HG02884 (cell line): ENCODE measurements around the gene NEU4.
"Not testable (repeated sequence)": the region's sequence is repeated elsewhere in the genome, so short reads cannot be mapped to it uniquely, and the experiment has no call there.

Source experiments
- ATAC-seq: cut with Tn5 transposase; IDR thresholded peaks from one replicate; pipeline ENCODE4 v1.9.1; 2021; ENCODE audit warnings: mild to moderate bottlenecking, moderate library complexity; ENCODE audit not compliant: unreplicated experiment

Gene NEU4, protein sequence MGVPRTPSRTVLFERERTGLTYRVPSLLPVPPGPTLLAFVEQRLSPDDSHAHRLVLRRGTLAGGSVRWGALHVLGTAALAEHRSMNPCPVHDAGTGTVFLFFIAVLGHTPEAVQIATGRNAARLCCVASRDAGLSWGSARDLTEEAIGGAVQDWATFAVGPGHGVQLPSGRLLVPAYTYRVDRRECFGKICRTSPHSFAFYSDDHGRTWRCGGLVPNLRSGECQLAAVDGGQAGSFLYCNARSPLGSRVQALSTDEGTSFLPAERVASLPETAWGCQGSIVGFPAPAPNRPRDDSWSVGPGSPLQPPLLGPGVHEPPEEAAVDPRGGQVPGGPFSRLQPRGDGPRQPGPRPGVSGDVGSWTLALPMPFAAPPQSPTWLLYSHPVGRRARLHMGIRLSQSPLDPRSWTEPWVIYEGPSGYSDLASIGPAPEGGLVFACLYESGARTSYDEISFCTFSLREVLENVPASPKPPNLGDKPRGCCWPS

DNA sequence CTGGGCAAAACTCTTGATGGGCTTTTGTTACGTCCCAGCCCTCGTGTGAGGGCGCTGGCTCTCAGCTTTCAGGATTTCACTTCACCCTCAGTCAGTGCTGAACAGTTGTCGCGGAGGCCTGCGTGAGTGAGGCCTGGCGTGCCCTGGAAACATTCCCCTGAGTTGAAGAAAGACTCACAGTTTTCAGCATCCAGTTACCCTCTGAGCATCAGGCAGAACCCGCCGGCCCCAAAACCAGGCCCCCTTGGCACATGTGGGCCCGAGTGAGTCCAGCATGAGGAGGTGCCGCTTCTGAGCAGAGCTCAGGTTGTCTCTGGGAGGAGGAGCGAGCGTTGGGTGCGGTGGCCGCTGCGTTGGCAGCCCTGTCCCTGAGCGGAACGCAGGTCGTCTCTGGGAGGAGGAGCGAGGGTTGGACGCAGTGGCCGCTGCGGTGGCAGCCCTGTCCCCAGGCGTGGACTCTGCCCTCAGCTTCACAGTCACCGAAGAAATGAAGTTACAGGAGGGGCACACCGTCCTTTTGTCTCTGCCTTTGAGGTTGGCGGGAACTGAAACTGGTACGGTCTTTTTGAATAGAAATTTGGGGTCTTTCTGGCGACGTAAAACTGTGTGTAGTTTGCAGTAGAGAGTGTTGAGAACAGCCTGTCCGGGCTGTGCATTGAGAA, at the start of gene NEU4:
NEU4 (plus strand) TSS at position 473 of the 662 bp plus-strand sequence. CDS start 5,292 bp downstream, outside the sequence.
- no peak for ATAC-seq

DNA sequence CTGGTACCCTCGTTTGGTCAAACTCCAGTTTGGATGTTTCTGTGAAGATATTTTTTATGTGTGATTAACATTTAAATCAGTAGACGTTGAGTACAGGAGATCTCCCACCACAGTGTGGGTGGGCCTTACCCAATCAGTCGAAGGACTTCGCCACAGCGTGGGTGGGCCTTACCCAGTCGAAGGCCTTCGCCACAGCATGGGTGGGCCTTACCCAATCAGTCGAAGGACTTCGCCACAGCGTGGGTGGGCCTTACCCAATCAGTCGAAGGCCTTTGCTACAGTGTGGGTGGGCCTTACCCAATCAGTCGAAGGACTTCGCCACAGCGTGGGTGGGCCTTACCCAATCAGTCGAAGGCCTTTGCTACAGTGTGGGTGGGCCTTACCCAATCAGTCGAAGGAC, 49.1 kb upstream of the NEU4 start:
- not testable (repeated sequence) for ATAC-seq

DNA sequence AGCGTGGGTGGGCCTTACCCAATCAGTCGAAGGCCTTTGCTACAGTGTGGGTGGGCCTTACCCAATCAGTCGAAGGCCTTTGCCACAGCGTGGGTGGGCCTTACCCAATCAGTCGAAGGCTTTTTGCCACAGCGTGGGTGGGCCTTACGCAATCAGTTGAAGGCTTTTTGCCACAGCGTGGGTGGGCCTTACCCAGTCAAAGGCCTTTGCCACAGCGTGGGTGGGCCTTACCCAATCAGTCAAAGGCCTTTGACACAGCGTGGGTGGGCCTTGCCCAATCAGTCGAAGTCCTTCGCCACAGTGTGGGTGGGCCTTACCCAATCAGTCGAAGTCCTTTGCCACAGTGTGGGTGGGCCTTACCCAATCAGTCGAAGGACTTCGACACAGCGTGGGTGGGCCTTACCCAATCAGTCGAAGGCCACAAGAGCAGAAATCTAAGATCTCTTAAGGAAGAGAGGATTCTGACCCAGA, 48.7 kb upstream of the NEU4 start:
- no peak for ATAC-seq

DNA sequence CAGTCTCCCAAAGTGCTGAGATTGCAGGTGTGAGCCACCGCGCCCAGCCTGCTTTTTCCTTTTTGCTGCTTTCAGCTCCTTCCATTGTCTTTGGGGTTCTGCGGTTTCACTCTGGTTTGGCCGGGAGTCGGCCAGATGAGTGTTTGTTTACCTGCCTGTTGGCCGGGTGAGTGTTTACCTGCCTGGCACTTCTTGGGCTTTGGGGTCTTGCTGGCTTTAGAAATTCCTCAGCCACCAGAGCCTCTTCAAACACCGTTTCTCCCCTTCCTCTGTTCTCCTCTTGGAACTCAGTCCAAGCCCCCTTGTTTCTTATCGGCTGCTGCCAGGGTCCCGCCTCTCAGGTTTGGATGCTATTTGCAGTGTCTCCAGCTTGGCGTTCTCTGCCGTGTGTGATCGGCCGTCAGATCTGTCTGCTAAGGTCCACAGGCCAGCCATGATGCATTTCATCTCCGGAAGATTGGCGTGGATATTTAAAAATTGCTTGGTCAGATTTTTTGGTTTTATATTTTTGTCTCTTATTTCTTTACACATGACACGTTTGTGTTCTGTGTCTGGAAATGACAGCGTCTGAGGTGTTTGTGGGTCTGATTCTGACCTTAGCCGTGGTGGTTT, 46.6 kb upstream of the NEU4 start:
- ATAC-seq = no peak

DNA sequence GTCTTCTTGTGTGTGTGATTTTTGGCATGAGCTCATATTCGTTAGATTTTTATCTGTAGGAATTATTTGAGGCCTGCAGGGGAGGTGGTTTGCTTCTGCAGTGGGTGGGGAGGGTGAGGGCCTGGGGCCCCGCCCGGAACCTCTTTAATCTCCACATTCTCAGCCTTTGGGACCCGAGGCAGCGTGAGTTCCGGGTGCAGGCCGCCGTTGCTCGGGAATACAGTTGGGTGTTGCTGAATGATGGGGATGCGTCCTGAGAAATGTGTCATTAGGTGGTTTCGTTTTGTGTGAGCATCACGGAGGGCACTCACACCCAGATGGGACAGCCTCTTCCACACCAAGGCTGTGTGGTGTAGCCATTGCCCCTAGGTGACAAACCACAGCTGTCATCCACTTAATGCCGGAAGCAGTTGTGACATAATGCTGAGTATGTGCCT, 46.0 kb upstream of the NEU4 start:
- no peak for ATAC-seq

DNA sequence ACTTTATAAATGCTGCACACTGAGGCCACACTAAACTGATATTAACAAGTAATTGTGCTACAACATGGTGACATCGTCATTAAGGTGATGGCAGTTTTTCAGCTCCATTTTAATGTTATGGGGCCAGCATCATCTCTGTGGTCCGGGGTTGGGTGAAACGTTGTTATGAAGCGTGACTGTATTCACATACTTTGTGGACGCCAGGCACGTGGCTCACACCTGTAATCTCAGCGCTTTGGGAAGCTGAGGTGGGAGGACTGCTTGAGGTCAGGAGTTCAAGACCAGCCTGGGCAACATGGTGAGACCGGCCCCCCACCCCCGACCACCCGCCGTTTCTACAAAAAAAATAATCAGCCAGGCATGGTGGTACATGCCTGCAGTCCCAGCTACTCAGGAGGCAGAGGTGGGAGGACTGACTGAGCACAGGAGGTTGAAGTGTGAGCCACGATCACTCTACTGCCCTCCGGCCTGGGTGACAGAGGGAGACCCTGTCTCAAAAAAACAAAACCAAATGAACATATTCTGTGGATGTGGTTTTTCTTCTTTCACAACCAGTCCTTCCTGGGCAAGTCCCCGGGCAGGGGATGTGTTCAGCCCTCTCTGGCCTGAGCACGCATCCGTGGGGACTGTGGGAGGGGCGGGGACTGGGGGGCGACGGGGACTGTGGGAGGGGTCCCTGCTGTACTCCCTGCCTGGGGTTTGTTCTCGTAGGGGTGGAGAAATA, 45.3 kb upstream of the NEU4 start:
- ATAC-seq = no peak

DNA sequence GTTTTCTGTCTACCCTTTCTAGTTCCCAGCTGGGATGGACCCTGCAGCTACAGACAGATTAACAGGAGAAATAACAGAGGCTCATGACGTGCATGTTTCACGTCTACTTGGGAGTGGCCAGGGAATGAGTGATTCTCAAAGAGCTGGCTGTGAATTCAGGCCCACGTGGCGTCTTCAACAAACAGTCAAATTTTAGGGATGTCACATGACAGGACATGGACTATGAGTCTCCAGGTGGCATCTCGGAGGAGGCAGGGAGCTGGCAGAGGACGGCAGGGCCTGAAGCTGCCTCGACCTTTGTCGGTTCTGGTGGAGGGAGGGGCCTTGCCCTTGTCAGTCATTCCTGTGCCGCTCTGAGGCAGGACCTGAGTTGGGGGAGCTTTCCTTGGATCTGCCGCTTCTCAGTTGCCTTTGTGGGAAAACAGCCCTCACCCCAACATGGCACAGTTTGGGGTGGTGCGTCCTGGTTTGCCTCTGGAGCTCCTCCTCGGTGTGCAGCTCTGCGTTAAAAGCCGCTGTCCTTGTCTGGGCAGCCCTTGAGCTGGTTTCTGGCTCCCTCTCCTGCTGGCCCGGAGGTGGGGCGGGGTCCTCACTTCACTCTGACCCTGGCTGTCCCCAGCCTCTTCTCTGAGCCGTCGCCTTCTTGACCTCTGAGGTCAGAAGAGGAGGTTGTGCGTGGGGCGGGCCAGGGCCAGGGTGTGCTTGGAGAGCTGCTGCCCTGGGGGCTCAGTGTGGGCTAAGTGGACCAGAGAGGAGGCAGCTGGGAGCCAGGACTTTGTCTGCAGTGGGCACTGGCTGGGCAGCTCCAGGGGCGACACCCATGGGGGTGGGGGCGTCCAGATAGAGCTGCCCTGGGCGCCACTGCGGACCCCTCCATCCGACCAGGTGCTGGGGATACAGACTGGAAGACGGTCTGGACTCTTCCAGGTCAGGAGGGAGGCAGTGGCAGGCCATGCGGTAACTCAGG, 44.4 kb upstream of the NEU4 start:
- ATAC-seq = no peak

DNA sequence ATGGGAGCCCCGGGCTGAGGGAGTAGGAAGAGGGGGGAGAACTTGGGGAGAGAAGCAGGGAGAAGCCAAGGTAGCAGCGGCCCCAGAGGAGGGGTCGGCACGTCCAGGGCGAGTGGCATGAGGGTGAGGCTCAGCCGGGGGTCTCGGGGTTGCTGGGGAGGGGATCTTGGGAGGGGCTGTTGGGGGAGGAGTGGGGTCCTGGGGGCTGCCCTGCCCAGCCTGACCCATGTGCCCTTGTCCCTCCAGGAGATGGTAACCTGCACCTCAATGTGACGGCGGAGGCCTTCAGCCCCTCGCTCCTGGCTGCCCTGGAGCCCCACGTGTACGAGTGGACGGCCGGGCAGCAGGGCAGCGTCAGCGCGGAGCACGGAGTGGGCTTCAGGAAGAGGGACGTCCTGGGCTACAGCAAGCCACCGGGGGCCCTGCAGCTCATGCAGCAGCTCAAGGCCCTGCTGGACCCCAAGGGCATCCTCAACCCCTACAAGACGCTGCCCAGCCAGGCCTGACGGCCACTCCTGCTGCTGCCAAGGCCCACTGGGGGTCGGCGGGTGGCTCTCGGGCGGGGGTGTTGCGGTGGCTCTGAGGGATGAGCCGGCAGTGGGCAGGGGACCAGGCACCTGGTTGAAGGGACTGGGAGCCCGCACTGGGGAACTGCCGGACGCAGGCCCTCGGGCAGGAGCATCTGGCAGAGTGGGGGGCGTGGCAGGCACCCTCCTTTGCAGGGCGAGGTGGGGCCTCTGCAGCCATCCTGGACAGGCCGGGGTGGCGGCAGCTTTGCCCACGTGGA, 41.3 kb upstream of the NEU4 start:
- no peak for ATAC-seq

DNA sequence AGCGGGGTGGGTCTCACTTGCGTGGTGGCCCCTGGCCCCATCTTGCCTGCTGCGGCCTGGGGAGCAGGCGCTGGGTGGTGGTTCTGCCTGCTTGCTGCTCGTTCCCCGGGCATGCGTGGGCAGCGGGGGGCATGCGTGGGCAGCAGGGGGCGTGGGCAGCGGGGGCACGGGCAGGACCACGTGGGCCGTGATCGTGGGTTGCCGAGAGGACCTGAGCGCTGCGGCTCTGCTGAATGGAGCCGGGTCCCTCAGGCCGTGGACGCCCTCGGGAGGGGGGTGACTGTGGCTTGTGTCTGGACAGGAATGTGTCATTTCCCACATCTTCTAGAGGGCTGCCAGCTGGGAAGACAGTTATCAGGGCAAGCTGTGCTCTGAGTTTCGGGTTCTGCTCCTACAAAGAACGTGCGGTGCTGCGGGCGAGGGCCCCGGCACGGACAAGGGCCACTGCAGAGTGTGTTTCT, 40.7 kb upstream of the NEU4 start:
- ATAC-seq = no peak

DNA sequence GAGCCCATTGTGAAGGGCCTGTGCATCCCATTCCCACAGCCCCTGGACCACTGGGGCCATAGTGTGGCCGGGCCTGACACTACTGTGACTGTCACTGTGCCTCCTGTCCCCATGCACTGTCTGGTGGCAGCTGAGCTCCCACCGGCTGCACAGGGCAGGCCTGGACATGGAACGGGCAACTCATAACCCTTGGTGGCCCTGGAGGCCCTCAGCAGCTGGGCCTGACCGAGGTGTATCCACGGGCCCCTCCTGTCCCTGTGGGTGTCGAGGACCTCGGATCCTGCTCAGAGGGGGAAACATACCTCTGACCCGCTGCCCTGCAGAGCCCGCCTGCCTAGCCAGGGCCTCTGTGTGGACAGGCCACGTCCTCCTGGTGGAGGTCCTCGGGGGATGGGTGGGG, 40.1 kb upstream of the NEU4 start:
- no peak for ATAC-seq

DNA sequence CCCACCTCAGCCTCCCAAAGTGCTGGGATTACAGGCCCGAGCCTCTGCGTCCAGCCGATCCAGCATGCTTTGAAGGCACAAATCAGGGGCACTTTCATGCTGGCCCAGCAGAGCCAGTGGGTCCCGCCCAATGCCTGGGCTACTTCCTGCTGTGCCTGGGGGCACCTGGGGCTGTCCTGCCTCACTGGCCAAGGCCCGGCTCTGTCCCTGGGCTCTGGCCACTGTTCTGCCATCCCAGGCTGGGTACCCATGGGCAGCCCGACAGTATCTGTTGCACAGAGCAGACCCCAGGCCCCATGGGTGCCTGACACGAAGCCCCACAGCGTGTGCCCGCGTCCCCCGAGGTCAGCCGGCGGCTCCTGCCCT, 39.2 kb upstream of the NEU4 start:
- no peak for ATAC-seq

DNA sequence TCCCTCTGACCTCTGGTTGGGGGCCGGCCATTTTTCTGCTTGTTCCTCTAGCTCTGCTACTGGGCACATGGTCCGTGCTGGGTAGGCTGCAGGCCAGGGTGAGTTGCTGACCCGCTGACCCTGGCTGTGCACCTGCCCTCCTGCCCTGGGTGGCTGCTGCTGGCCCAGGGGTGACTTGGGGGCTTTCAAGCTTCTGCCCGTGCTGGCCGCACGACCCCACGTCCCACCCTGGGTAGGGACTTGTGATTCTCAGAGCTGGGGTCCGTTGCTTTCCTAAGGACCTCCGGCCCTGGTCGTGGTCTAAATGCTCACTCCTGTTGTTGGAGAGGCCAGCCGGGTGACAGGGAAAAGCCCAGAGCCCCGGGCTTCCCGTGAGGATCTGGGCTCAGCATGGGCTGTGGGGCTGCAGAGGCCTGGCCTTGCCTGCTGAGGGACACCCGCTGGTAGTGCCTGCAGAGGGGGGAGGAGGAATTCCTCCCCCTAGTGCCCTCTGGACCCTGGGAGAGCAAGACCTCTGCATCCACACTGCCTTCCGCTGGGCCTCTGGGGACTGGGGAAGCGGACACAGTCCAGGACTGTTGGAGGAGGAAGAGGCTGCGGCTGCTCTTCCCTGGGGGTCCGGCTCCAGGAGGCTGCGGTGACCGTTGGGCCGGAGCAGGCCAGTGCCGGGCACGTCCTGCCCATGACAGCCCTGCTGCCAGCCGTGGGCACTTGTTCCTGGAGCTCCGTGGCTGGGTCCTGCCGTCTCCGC, 38.6 kb upstream of the NEU4 start:
- no peak for ATAC-seq

DNA sequence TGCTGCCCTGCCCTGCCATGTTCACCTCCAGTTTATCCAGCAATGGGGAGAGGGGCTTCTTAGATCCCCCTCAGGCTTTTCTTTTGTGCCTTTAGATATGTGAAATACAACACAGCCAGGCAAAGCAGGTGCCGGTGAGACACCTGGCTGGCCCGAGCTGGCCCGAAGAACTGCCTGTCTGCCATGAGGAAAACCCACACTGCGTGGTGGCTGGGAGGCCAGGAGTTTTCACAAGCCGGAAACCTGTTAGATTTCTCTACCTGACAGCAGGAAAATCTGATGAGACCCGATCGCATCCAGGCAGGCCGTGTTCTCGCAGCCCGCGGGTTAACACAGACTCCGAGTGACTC, 38.1 kb upstream of the NEU4 start:
- ATAC-seq = no peak

DNA sequence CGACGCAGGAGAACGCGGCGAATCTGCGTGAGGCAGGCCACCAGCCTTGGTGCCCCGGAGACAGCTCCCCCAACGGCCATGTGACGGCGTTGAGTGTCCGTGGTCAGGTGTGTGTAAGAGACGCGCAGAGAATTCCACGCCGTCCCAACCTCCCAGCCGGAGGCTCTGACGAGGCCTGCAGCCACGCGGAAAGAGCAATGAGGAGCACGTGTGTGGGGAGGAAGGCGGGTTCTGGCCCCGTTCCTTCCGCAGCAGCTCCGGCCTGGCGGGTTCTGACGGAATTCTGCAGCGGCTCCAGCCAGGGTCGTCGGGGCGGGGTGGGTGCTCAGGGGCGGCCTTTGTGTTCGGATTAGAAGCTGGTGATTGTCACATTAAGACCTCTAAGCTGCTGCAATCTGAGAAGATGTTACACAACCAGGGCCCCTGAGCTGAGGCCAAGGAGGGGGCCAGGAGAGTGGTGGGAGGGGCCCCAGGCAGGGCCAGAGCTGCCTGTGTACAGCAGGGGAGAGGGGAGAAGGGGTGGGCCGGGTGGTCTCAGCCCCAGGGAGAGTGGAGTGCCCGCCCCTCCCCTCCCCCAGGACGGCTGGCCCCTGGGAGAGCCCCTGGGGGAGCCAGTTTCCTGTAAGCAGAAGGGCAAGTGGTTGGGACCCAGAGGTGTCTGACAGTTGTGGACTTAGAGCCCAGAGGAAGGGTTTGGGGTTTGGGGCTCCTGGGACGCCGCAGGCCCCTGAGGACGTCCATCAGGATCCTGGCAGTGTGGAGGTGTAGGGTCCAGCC, 37.5 kb upstream of the NEU4 start:
- no peak for ATAC-seq

DNA sequence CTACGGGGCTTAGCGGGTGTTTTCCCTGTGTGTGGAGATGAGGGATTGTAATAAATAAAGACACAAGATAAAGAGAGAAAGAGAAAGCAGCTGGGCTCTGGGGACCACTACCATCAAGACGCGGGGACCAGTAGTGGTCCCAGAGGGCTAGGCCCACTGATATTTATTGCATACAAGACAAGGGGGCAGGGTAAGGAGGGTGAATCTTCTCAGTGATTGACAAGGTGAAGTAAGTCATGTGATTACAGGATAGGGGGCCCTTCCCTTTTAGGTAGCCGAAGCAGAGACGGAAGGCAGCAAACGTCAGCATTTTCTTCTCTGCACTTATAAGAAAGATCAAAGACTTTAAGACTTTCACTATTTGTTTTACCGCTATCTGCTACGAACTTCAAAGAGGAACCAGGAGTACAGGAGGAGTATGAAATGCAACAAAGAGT, 36.9 kb upstream of the NEU4 start:
- ATAC-seq = no peak

DNA sequence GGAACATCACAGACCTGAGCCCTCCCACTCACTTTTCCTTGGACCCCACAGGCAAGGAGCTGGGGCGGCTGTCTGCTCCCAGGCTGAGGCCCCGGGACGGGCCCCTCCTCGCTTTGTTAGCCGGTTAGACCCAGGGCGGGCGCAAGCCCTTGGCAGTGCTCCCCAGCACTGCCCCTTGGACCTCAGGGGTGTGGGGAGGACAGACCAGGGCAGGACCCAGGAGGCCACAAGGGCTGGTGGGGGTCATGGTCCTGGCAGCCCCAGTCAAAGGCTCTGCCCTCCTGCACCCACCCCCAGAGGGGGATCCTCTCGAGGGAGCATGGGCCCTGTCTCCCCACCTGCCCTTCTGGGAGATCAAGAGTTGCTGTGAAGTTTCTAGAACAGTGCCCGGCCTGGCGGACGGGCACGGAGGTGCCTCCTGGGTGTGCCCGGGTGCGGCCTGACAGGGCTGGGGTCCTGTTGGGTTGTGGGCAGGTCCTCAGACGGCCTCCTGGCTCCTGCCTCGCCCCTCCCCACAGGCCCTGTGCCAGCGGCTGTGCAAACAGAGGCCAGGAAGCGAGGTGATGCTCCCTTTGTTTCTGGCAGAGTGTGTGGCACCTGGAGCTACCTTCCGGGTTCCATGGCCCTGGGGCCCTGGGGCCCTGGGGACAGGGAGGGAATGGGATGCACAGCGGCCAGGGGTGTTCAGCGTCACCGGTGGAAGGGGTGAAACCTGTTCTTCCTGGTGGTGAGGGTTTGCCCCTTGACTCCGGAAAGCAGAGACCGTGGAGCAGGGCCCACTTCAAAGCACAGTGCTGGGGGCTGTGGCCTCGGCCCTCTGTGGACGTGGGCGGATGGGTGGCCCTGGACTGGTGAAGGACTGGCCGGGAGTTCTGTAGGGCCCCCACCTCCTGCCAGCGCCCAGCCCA, 35.2 kb upstream of the NEU4 start:
- no peak for ATAC-seq
